IPS-NIHi7 (cell line): ENCODE measurements around the gene E2F3.
"Not testable (repeated sequence)": the region's sequence is repeated elsewhere in the genome, so short reads cannot be mapped to it uniquely, and the experiment has no call there.

Source experiments
- DNase-seq: peaks from one replicate; pipeline ENCODE4 v3.0.0; 2012; ENCODE audit warnings: mixed read lengths; ENCODE audit errors: extremely low spot score

The E2F3 gene

GRCh38 chr6:20467437-20467836 lies 65.8 kb downstream of the E2F3 start:
- DNase-seq = no peak

DNA sequence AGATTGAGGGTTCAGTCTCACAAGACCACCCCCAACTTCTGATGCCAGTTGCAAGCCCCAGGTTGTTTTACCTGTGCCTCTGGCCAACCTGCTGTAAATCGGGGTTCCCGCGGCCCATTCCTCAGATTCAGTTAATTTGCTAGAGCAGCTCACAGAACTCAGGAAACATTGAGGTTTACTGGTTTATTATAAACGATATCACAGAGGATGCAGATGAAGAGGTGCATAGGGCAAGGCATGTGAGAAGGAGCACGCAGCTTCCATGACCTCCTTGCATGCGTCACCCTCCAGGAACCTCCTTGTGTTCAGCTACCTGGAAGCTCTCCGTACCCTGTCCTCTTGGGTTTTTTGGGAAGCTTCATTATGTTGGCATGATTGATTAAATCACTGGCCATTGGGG lies 66.5 kb downstream of the E2F3 start:
- no peak for DNase-seq

DNA sequence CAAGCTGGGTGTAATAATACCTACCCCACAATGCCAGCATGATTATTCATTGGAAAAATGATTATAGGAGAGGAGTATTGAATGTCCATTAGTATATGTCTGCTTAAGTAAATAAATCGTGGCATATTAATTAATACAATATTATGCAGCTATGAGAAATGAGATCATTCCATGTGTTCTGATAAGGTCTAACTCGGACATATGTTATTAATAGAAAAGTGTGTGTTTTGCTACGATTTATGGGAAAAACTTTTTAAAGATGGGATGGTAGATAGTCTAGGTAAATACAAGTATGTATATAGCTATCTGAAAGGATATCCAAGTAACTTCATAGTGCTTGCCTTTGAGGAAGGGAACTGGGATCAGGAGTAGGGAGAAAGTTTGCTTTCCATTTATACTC lies 71.1 kb downstream of the E2F3 start:
- DNase-seq = no peak

DNA sequence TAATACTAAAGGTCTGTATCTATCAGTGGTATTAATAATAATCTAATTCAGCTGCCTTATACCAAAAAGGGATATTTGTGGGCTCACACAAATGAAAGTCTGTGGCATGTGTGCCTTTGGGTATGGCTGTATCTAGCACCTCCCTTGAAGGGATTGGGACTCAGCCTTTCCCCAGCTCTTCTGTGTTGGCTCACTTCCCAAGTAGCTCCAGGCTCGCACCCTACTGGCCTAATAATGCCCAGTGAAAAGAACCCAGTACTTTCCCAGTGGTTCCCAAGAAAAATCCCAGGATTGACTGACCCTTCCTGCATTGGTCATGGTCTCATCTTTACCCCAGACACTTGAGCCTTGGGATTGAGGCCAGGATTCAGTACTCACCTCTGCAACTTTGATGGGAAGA lies 71.8 kb downstream of the E2F3 start:
- DNase-seq = no peak

- no peak for DNase-seq
Measured at GRCh38 chr6:20474874-20475542, 73.3 kb downstream of the E2F3 start.

GRCh38 chr6:20476501-20477043 lies 74.9 kb downstream of the E2F3 start:
- no peak for DNase-seq

DNA sequence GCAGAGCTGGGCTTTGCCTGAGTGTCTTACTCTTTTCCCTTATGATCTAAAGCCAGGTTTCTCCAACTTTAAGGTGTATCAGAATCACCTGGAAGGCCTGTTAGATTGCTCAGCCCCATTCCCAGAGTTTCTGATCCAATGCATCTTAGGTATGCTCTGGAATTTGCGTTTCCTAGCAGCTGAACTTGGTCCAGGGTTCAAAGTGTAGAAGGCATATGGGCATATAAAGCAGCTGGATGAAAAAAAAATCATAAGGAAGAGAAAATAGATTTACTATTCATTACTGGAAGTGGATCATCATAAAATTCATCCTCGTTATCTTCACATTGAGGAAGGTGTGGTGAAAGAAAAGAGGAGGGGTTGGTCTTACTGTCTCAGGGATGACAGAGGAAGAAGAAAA lies 75.8 kb downstream of the E2F3 start:
- no peak for DNase-seq

DNA sequence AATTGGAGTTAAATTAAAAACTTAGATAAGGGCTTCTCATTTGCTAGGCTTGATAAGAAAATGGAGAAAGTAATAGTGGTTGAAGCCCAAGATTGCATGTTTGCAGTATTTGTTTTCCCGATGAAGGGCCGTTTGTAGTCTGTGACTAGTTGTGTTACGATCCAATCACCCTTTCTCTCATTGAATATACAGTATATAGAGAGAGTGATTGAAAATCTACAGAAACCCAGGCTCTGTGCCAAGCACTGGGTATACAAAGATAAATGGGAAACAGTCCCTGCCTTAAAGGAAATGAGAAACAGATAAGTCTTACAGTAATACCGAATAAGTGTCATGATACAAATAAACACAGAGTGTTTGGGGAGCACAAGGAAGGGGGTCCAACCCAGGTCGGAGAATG lies 77.4 kb downstream of the E2F3 start:
- no peak for DNase-seq

DNA sequence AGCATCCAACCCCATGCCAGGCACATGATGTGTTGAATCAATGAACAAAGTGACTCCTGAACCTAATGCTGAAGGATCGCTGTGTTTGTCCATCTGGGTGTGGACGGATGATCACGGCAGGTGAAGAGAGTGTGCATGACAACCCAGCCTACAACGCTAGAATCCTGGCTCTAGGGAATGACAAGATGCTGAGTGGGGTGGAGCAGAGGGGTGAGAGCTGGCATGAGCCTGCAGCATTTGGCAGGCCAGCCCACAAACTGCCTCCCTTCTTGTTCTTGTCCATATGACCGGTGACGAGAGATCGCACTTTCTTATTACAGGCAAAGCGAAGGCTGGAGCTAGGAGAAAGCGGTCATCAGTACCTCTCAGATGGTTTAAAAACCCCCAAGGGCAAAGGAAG lies 77.8 kb downstream of the E2F3 start:
- no peak for DNase-seq

- DNase-seq = no peak
Measured at GRCh38 chr6:20481281-20481680, 79.6 kb downstream of the E2F3 start.

DNA sequence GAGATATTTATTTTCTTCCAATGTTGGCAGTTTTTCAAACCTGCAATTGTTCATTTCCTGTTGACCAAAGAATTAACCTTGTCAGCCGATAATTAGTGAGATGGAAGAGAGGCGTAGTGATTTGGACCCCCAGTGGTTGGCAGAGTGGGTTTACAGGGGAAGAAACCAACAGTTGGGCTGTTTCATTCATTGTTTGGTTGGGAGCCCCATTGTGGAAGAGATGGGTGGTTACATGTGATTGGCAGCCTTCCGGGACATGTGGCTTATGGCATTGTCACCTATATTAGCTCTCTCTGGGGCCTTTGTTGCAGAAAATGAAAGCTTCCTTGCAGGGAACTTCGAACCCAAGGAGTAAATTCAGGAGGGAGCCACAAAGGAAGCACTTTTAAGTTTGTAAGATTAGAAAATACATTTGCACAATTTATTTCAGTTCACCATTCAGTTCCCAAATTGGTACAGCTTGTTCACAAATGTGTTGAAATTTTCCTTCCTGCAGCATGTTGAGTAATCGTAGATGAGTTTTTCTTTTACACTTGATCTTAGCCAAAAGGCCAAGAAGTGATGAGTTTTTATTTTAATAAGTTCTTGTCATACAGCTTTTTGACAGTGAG lies 82.3 kb downstream of the E2F3 start:
- peak; percentile 26 for DNase-seq

- no peak for DNase-seq
Measured at GRCh38 chr6:20486641-20487040, 85.0 kb downstream of the E2F3 start.

DNA sequence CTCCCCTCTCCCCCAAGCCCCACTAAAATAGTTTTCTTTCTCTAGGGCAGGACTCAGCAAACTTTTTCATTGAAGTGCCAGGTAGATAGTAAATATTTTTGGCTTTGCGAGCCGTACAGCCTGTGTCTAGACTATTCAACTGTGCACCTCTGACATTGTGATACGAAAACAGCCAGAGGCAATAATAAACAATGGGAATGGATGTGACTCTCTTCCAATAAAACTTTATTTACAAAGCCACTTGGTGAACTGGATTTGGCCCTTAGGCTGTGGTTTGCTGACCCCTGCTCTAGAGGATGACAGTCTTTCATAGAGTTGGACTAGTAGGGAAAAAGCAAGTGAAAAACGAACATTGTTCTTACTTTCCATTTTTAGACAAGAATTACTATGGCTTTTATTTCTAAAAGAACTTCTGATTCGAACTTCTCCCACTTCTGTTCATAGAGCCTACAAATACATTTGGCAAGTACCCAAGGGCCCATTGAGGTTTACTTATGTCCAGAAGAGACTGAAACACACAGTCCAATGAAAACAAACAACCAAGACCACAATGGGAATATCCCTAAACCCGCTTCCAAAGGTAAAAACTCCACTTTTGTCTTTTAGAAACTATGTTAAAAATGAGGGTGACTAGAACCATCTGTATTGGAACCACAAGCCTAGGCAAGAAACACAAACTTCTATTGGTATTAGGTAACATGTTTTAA lies 86.1 kb downstream of the E2F3 start:
- no peak for DNase-seq

DNA sequence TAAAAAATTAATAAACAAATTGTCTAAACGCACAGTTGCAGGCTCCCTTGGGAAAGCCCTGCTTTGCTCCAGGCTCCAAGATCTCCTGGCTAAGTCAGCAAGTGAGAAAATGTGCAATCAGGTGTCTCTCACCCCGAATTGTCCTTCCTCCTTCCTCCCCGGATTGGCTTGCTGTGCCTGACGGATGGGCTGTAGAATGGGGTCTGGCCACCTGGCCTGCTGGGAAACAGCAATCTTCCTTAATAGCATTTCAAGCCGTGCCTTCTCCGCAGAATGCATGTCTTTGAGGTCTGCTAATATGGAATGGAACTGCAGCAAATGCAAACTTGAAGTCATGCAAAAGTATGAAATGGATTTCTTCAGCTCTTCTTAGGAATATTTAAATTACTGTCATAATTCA lies 88.9 kb downstream of the E2F3 start:
- no peak for DNase-seq

DNA sequence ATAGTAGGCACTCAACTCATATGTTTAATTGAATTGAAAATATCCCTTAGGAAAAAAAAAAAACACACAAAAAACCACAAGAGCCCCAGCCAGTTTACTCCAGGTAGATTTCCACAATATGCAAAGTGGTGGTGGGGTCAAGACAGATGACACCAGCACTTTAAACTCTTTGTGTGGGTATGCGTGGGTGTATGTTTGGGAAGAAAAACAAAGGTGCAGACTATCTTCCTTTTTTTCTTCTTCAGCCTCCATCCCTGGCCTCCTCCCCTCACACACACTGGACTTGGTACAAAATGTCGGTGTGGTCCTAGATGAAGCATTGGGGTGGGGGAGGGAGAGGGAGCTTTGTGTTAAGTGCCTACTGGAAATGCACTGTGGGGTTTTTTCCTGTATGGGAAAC lies 90.4 kb downstream of the E2F3 start:
- no peak for DNase-seq

GRCh38 chr6:20497216-20498040 lies 95.7 kb downstream of the E2F3 start:
- DNase-seq = no peak

GRCh38 chr6:20498041-20498385 lies 96.3 kb downstream of the E2F3 start:
- DNase-seq = no peak

- no peak for DNase-seq
Measured at GRCh38 chr6:20509212-20509611, 107.5 kb downstream of the E2F3 start.

DNA sequence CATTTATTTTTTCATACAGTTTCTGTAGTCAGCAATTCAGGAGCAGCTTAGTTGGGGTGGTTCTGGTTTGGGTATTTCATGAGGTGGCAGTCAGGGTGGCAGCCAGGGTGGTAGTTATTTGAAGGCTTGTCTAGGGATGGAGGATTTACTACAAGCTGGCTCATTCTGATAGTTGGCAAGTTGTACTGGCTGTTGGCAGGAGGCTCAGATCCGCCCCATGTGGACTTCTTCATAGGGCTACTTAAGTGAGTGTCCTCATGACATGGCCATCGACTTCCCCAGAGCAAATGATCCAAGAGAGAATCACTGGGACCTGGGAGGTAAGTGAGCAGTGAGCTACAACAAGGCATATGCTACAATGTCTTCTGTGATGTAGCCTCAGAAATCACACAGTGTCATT lies 110.2 kb downstream of the E2F3 start:
- DNase-seq = no peak

GRCh38 chr6:20525208-20525607 lies 123.5 kb downstream of the E2F3 start:
- not testable (repeated sequence) for DNase-seq

DNA sequence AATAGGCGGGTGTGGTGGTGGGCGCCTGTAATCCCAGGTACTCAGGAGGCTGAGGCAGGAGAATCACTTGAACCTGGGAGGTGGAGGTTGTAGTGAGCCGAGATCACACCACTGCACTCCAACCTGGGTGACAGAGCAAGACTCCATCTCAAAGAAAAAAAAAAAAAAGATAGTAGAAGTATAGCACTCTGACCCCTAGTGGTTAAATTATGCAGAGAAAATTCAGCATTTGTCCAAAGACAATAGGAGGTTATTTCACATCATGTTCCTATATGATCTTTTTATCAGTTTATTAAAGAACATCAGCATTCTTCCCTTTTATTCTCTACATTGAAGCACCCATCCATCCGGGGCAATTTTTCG lies 127.4 kb downstream of the E2F3 start:
- DNase-seq = not testable (repeated sequence)

DNA sequence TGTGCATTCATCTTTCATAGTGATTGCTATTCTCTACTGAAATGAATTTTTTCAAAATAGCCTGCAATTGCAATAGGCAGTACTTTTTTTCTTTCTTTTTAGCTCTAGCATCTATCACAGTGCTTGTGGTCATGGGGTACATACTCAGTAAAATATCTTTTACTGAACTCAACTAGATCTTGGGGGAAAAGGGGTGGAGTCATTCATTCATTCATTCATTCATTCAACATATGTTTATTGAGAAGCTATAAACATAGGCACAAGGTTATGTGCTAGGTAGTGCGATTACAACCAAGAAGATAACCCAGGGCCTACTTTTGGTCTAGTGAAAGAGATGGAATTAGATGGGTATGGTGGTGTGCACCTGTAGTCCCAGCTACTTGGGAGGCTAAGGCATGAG lies 131.2 kb downstream of the E2F3 start:
- no peak for DNase-seq
